ENCODE results near the gene APEX2.
"Not testable (repeated sequence)": the region's sequence is repeated elsewhere in the genome, so short reads cannot be mapped to it uniquely, and the experiment has no call there.

The APEX2 gene

DNA sequence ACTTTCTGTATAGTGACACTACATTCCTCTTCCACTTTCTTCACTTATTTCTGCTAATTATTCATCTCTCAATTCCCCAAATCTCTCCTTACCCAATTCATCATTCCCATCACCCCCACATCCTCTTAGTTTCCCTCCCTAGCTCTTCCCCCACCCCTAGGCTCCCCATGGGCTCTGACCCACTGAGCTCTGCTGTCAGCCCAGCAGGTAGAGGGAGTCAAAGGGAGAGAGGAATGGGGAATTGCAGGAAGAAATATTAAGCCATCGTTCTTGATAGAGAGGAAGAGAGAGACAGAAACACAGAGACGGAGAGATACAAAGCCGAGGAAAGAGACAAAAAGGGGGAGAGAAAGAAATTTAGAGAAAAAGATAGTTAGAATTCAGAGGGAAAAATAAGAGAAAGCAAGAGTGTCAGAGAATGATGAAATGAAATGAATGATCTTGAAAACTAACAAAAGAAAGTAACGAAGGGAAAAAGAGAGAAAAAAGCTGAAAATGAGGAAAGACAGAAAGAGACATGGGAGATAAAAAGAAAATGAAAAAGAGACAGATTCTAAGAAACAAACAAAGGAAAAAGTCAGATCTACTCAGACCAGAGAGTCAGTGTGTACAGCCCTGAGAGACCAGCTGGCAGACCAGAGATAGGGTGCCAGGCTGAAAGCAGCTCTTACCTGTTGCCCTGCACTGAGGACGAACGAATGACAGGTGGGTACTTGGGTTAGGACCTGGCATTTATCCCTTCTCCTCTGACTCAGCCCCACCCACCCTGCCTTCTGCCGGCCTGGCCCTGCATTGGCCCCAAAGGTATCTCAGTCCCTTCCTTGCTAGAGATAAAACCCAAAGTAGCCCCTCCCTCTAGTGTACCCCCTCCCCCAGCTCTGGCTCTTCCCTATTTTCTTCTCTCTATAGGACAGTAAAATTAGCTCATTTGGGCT lies 30.4 kb downstream of the APEX2 start, which contains the start of gene ALAS2:
Gene ALAS2 (minus strand): TSS at position 707 of the 935 bp plus-strand sequence. CDS start 4,977 bp downstream, outside the sequence.
- no peak for DNase-seq (ENCODE audit: low read depth)
- TF ChIP-seq, protein P1, sequence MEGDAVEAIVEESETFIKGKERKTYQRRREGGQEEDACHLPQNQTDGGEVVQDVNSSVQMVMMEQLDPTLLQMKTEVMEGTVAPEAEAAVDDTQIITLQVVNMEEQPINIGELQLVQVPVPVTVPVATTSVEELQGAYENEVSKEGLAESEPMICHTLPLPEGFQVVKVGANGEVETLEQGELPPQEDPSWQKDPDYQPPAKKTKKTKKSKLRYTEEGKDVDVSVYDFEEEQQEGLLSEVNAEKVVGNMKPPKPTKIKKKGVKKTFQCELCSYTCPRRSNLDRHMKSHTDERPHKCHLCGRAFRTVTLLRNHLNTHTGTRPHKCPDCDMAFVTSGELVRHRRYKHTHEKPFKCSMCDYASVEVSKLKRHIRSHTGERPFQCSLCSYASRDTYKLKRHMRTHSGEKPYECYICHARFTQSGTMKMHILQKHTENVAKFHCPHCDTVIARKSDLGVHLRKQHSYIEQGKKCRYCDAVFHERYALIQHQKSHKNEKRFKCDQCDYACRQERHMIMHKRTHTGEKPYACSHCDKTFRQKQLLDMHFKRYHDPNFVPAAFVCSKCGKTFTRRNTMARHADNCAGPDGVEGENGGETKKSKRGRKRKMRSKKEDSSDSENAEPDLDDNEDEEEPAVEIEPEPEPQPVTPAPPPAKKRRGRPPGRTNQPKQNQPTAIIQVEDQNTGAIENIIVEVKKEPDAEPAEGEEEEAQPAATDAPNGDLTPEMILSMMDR (IDR thresholded peaks at IDR 0.05; ENCODE audit: low read depth, low read length, missing control alignments), result no peak
- H3K4me3 ChIP-seq (ENCODE audit: low read depth, low read length), result no peak within 1 kb of the TSS

DNA sequence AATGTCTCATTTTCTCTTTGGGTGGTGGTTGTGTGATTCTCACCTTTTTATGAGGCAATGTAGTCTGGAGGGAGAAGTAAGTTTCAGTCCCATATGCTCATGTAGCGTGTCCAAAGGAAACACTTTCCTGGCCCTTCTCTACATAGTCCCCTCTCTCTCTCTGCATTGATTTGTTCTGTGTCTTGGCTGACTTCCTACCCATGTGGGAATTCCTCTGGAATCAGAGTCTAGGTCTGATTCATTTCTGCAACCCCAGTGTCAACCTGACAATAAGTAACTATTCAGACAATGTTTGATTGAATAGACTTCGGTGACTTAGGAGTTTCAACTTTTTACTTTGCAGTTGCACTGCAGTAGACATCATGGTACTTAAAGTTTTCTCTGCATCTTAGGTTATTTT lies 33.3 kb downstream of the APEX2 start:
- DNase-seq (ENCODE audit: low read depth), result no peak
- TF ChIP-seq, protein P1 (IDR thresholded peaks at IDR 0.05; ENCODE audit: low read depth, low read length, missing control alignments), result no peak
- no peak overlapping the region for H3K4me3 ChIP-seq (ENCODE audit: low read depth, low read length)

GRCh38 chrX:55039471-55039870 lies 39.3 kb downstream of the APEX2 start:
- TF ChIP-seq, protein P1 (IDR thresholded peaks at IDR 0.05; ENCODE audit: low read depth, low read length, missing control alignments), result no peak
- DNase-seq (ENCODE audit: low read depth), result no peak
- H3K4me3 ChIP-seq (ENCODE audit: low read depth, low read length), result no peak overlapping the region

DNA sequence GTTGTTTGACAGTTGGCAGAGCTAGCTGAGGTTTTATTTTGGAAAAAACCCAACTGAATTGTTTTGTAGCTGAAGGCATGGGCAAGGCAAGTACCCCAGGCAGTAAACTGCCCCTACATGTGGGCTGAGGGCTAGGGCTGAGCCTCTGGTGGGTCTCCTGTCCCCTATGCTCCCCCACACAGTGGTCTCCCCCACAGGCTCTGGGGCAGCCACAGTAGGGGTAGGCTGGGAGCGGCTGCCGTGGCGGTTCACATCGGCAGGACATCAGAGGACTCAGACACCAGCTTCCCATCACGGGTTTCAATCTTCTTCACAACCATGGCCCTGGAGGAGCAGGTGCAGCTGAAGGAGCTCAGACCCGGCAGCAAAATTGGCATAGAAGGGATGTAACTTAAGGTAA lies 41.4 kb downstream of the APEX2 start:
- no peak for DNase-seq (ENCODE audit: low read depth)

GRCh38 chrX:55050599-55050998 lies 50.4 kb downstream of the APEX2 start:
- H3K4me3 ChIP-seq (ENCODE audit: low read depth, low read length); DNase-seq (ENCODE audit: low read depth): not testable (repeated sequence)

More for the DNA sequence above, 41.4 kb downstream of the APEX2 start:
- no peak overlapping the region for H3K4me3 ChIP-seq (ENCODE audit: low read depth, low read length)
- TF ChIP-seq, protein P1 (IDR thresholded peaks at IDR 0.05; ENCODE audit: low read depth, low read length, missing control alignments), result no peak

DNA sequence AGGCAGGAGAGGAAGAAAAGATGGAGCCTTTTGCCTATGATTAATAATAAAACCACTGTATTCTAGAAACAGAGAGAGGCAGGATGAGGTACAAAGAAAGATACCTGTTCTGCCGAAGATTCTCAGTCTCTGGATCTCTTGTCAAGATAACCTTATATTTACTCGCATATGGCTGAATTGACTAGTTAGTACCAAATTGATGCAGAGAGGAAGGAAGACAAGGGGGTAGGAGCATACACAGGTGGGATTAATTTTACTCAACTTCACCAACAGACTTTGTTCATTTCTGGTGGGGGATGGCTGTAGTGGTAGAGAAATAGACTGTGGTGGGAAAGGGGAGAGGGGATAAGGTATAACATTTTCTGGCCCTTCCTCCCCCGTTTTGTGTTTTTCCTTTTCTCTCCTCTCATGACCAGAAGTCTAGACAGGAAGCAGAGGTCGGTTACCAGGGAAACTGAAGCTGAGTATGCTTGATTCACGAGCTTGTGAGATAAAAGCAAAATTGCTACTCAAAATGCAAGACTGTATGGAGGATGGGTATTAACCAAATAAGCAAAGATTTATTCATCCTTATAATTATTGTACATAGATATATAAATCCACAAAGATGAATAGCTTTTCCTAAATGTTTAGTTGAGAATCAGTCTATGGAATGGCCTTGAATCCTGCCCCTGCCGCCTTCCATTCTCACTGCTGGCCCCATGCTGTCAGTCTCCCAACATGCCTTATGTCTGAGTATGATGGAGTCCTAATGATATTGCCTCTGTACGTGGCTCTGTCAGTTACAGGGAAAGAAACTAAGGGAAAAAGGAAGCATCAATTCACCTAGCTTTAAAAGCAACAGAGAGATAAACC lies 56.9 kb downstream of the APEX2 start:
- no peak overlapping the region for H3K4me3 ChIP-seq (ENCODE audit: low read depth, low read length)
- DNase-seq (ENCODE audit: low read depth), result no peak
- TF ChIP-seq, protein P1 (IDR thresholded peaks at IDR 0.05; ENCODE audit: low read depth, low read length, missing control alignments), result no peak

DNA sequence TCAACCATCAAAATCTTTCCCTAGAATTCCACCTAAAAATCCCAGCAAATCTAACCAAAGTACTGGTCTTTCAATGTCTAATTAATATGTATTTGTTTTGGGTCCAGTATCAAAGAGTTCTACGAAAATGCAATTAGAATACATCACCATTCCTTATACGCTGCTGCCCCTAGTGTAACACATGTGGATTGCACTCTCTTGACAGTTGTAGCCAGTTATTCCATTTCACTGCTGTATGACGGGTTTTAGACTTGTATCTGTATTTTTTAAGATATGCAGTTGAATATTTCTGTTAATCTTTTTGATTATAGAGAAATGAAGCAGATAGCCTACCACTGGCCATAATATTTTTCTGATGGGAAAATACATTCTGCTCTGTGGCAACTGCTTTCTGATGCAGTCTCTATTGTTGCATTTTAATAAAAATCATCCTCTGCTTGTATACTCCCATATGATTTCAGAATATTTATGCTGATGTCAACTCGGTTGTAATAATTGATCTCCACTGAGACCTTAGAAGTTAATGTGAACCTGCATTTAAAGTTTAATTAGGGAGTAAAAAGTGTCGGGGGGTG lies 57.6 kb downstream of the APEX2 start:
- H3K4me3 ChIP-seq (ENCODE audit: low read depth, low read length), result no peak overlapping the region
- peak; percentile 4 for DNase-seq (ENCODE audit: low read depth)

More for the DNA sequence above, 57.6 kb downstream of the APEX2 start:
- TF ChIP-seq, protein P1 (IDR thresholded peaks at IDR 0.05; ENCODE audit: low read depth, low read length, missing control alignments), result peak; percentile 66
